GM19351 (cell line): Measurements from ENCODE around the gene MYH3.

Experiments
- ATAC-seq: cut with Tn5 transposase; IDR thresholded peaks from one replicate; pipeline ENCODE4 v1.9.1; 2021; ENCODE audit warnings: mild to moderate bottlenecking, moderate library complexity; ENCODE audit not compliant: unreplicated experiment

Gene MYH3

GRCh38 chr17:10651927-10652326 lies 5.2 kb downstream of the MYH3 start:
- no peak for ATAC-seq

GRCh38 chr17:10649602-10650001 lies 7.5 kb downstream of the MYH3 start:
- no peak for ATAC-seq

GRCh38 chr17:10648956-10649355 lies 8.2 kb downstream of the MYH3 start:
- ATAC-seq: no peak

- ATAC-seq: no peak
Measured at GRCh38 chr17:10648381-10648780, 8.7 kb downstream of the MYH3 start.

GRCh38 chr17:10646392-10646990 lies 10.6 kb downstream of the MYH3 start:
- peak; percentile 62 for ATAC-seq

GRCh38 chr17:10640475-10640874 lies 16.6 kb downstream of the MYH3 start:
- no peak for ATAC-seq

- ATAC-seq: no peak
Measured at GRCh38 chr17:10638151-10638550, 19.0 kb downstream of the MYH3 start.

GRCh38 chr17:10635290-10635689 lies 21.8 kb downstream of the MYH3 start:
- ATAC-seq: no peak

- ATAC-seq: peak; percentile 97
Measured at GRCh38 chr17:10633738-10634379, 23.2 kb downstream of the MYH3 start.

- ATAC-seq: no peak
Measured at GRCh38 chr17:10631701-10632100, 25.4 kb downstream of the MYH3 start.

GRCh38 chr17:10631048-10631700 lies 25.9 kb downstream of the MYH3 start:
- ATAC-seq: no peak

- no peak for ATAC-seq
Measured at GRCh38 chr17:10629706-10630105, 27.4 kb downstream of the MYH3 start.

GRCh38 chr17:10628756-10629155 lies 28.4 kb downstream of the MYH3 start:
- ATAC-seq: no peak

GRCh38 chr17:10626390-10626789 lies 30.7 kb downstream of the MYH3 start:
- ATAC-seq: no peak

GRCh38 chr17:10624969-10625368 lies 32.1 kb downstream of the MYH3 start:
- no peak for ATAC-seq

- no peak for ATAC-seq
Measured at GRCh38 chr17:10623737-10624338, 33.3 kb downstream of the MYH3 start.

- no peak for ATAC-seq
Measured at GRCh38 chr17:10622617-10623485, 34.3 kb downstream of the MYH3 start.

GRCh38 chr17:10621397-10621796 lies 35.7 kb downstream of the MYH3 start:
- ATAC-seq: no peak

GRCh38 chr17:10620823-10621222 lies 36.3 kb downstream of the MYH3 start:
- no peak for ATAC-seq

GRCh38 chr17:10618202-10618635 lies 38.9 kb downstream of the MYH3 start:
- ATAC-seq: peak; percentile 84

- ATAC-seq: no peak
Measured at GRCh38 chr17:10617120-10617505, 40.0 kb downstream of the MYH3 start.
